Stimulated activated naive CD8-positive, alpha-beta T cell treated with anti-CD3 and anti-CD28 coated beads, Interleukin-15, Interleukin-2, amounts not matched to agents 100 ng/mL and 50 ng/mL, for 24 hours (primary cell): Measurements from ENCODE around the gene PIAS1.
A peak's percentile ranks its signal among the peaks of the same experiment; 100 is the strongest.
"Not testable (repeated sequence)": the region's sequence is repeated elsewhere in the genome, so short reads cannot be mapped to it uniquely, and the experiment has no call there.

Source experiments
- H3K27ac Mint-ChIP-seq: one replicate; pipeline ENCODE4 v1.8.0; 2021; ENCODE audit warnings: mild to moderate bottlenecking, mixed read lengths
- H3K27me3 Mint-ChIP-seq: one replicate; pipeline ENCODE4 v1.8.0; 2021; ENCODE audit warnings: mixed read lengths
- H3K36me3 Mint-ChIP-seq: one replicate; pipeline ENCODE4 v1.8.0; 2021; ENCODE audit warnings: low read depth, mixed read lengths
- H3K4me1 Mint-ChIP-seq: one replicate; pipeline ENCODE4 v1.8.0; 2021; ENCODE audit warnings: low read depth, mixed read lengths
- H3K4me3 Mint-ChIP-seq: one replicate; pipeline ENCODE4 v1.8.0; 2021; ENCODE audit warnings: mild to moderate bottlenecking, mixed read lengths
- H3K9me3 Mint-ChIP-seq: one replicate; pipeline ENCODE4 v1.8.0; 2021; ENCODE audit warnings: mixed read lengths

PIAS1 gene

GRCh38 chr15:68051907-68052306, 2.2 kb upstream of the PIAS1 start:
- H3K27ac Mint-ChIP-seq, result no peak overlapping the region
- H3K36me3 Mint-ChIP-seq, result no peaks in the 10 kb centered on the region
- no peak overlapping the region for H3K4me3 Mint-ChIP-seq

GRCh38 chr15:68052431-68052830, 1.7 kb upstream of the PIAS1 start:
- peak overlapping the region; percentile 94 for H3K4me3 Mint-ChIP-seq
- H3K4me1 Mint-ChIP-seq, result peaks cover 40% of the 10 kb centered on the region

More at GRCh38 chr15:68051907-68052306, 2.2 kb upstream of the PIAS1 start:
- Mint-ChIP-seq H3K27me3 (peaks cover 31% of the 10 kb centered on the region), H3K9me3 (no peaks in the 10 kb centered on the region), H3K4me1 (peaks cover 34% of the 10 kb centered on the region)

DNA sequence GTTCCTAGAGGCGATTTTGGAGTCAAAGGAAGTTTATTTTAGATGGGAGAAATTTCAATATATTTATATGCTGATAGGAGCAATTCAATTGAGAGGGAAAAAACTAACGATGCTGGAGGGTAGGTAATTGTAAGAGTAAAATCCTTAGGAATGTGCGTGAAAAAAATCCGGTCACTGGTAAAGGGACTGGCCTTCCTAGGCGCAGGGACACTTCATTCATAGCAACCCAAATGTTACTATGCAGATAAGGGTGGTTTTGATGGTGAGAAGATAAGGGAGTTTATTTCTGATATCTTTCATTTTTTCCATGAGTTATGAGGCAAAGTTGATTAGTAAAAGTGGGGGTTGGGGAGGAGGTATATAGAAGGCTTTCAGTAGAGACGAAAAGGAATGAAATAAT, 1.1 kb upstream of the PIAS1 start:
- peak overlapping the region; percentile 94 for H3K4me3 Mint-ChIP-seq
- H3K9me3 Mint-ChIP-seq, result no peaks in the 10 kb centered on the region
- H3K27me3 Mint-ChIP-seq, result peaks cover 25% of the 10 kb centered on the region
- no peaks in the 10 kb centered on the region for H3K36me3 Mint-ChIP-seq
- H3K4me1 Mint-ChIP-seq, result peaks cover 45% of the 10 kb centered on the region
- peak overlapping the region; percentile 28 for H3K27ac Mint-ChIP-seq

More at GRCh38 chr15:68052431-68052830, 1.7 kb upstream of the PIAS1 start:
- H3K9me3 Mint-ChIP-seq, result no peaks in the 10 kb centered on the region
- H3K36me3 Mint-ChIP-seq, result no peaks in the 10 kb centered on the region
- peak overlapping the region; percentile 28 for H3K27ac Mint-ChIP-seq
- H3K27me3 Mint-ChIP-seq, result peaks cover 31% of the 10 kb centered on the region

- peaks cover 8% of the 10 kb centered on the region for H3K36me3 Mint-ChIP-seq
- peaks cover 59% of the 10 kb centered on the region for H3K4me1 Mint-ChIP-seq
- H3K27me3 Mint-ChIP-seq, result peaks cover 17% of the 10 kb centered on the region
- peak overlapping the region; percentile 94 for H3K4me3 Mint-ChIP-seq
- no peaks in the 10 kb centered on the region for H3K9me3 Mint-ChIP-seq
- peak overlapping the region; percentile 90 for H3K27ac Mint-ChIP-seq
Observed at GRCh38 chr15:68054628-68055223, 611 bp downstream of the PIAS1 start.

DNA sequence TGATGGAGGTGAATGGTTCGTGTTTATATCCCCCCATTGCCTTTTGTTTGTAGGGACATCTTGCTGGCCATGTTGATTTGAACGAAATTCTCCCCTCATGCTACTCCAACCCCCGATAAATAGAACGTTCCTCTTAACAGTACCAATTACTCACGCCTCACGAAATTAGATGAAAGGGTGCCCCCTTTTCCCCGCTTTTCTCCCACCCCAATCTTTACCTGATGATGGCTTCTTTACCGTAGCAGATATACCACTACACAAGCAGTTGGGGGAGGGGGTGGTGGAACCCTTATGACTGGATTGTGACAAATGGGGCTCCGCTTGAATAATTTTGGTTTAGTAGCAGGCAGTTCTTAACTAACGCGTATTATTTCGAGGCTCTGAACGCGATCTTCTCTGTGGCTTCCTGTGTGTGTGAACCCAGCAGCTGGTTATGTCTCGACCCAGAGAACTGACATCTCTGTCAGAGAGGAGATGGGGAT, 1.1 kb downstream of the PIAS1 start:
- Mint-ChIP-seq H3K4me1 (peaks cover 64% of the 10 kb centered on the region), H3K27me3 (peaks cover 17% of the 10 kb centered on the region)

DNA sequence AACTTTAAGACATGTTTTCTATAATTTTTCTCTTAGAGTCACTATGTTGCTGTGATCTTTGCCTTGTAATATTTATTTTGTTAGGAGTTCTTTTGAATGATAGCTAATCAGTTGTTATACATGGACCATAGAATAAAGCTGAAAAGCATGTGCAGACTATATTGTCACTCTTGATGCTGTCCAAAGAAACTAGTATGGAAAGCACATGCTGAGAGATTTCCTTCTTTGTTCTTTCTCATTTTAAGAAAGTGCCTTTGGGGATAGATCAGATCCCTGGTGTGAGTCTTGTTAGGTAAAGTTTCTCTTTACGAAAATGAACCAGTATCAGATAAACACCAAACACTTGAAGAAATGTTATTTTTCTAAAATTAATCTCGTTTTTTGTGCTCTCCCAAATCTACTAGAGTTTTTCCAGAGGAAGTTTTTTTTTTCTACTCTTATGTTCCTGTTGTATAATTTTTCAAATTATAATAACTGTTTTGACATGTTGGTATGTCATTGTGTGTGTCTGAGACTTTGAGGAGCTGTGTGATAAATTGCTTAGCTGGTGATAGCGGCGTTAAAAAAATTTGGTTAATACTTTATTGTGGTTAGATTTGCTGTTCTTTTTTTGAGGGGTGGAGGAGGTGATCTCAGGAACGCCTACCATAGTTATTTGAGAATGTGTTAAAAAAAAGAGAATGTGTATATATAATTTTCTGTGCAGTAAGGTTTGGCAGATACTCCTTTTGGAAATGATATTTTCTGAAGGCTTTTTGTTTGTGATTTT, 2.2 kb downstream of the PIAS1 start:
- peak overlapping the region; percentile 94 for H3K4me3 Mint-ChIP-seq
- peaks cover 14% of the 10 kb centered on the region for H3K36me3 Mint-ChIP-seq
- peaks cover 15% of the 10 kb centered on the region for H3K27me3 Mint-ChIP-seq
- H3K27ac Mint-ChIP-seq, result no peak overlapping the region
- peaks cover 72% of the 10 kb centered on the region for H3K4me1 Mint-ChIP-seq
- no peaks in the 10 kb centered on the region for H3K9me3 Mint-ChIP-seq

More for the DNA sequence above, 1.1 kb downstream of the PIAS1 start:
- Mint-ChIP-seq H3K4me3 (peak overlapping the region; percentile 94), H3K36me3 (peaks cover 12% of the 10 kb centered on the region), H3K9me3 (no peaks in the 10 kb centered on the region), H3K27ac (peak overlapping the region; percentile 90)

DNA sequence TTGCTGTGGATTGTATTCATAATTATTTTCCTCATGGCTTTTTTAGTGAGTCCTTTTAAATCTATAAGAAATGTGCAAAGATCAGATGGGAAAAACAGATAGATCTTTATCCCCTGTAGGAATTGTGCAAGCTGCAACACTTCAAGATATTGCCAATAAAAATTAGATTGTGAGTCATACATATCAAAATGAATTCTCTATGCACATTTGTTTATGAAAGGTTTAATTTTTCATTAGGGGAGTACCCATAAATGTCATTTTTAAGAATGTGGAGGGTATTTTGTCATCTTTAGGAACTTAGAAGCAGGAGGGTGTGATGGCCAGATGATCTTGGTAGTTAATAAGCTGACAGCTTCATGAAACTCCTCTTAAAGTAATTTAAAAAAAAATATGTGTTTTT, 2.9 kb downstream of the PIAS1 start:
- Mint-ChIP-seq H3K4me1 (peaks cover 79% of the 10 kb centered on the region), H3K4me3 (peak overlapping the region; percentile 35), H3K36me3 (peaks cover 21% of the 10 kb centered on the region), H3K9me3 (no peaks in the 10 kb centered on the region), H3K27ac (no peak overlapping the region), H3K27me3 (peaks cover 8% of the 10 kb centered on the region)

DNA sequence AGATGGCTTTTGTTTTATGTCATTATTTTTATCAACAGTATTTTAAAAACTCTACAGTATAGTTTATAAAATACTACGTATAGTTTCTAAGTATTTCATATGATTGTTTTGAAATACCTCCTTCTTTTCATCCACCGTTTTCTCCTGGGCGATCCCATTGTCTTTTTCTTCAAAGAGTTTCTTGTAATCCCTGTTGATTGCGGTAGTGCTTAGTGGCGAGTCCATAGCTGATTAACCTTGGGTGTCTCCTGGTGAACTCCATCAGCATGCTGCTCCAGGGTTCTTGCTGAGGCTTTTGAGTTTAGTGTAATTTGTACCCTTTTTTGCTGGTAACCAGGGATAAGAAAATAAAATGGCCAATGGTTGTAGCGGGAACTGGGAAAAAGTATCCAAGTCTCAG, 3.6 kb downstream of the PIAS1 start:
- peaks cover 80% of the 10 kb centered on the region for H3K4me1 Mint-ChIP-seq
- no peaks in the 10 kb centered on the region for H3K9me3 Mint-ChIP-seq
- no peak overlapping the region for H3K4me3 Mint-ChIP-seq
- no peak overlapping the region for H3K27ac Mint-ChIP-seq
- H3K27me3 Mint-ChIP-seq, result peaks cover 2% of the 10 kb centered on the region
- peaks cover 21% of the 10 kb centered on the region for H3K36me3 Mint-ChIP-seq

DNA sequence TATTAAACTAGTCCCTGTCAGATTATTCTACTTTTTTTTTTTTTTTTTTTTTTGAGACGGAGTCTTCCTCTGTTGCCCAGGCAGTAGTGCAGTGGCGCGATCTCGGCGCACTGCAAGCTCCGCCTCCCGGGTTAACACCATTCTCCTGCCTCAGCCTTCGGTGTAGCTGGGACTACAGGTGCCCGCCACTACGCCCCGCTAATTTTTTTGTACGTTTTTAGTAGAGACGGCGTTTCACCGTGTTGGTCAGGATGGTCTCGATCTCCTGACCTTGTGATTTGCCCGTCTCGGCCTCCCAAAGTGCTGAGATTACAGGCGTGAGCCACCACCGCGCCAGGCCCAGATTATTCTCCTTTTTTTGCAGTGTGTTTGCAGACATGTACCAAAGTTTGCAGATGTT, 4.9 kb downstream of the PIAS1 start:
- not testable (repeated sequence) for H3K27ac Mint-ChIP-seq, H3K27me3 Mint-ChIP-seq, H3K4me3 Mint-ChIP-seq, H3K9me3 Mint-ChIP-seq
- Mint-ChIP-seq H3K36me3 (peaks cover 21% of the 10 kb centered on the region), H3K4me1 (peaks cover 78% of the 10 kb centered on the region)

- H3K9me3 Mint-ChIP-seq, result no peaks in the 10 kb centered on the region
- no peak overlapping the region for H3K27ac Mint-ChIP-seq
- H3K27me3 Mint-ChIP-seq, result no peaks in the 10 kb centered on the region
- H3K36me3 Mint-ChIP-seq, result peaks cover 21% of the 10 kb centered on the region
- H3K4me3 Mint-ChIP-seq, result no peak overlapping the region
- peaks cover 83% of the 10 kb centered on the region for H3K4me1 Mint-ChIP-seq
Observed at GRCh38 chr15:68059630-68060029, 5.5 kb downstream of the PIAS1 start.

DNA sequence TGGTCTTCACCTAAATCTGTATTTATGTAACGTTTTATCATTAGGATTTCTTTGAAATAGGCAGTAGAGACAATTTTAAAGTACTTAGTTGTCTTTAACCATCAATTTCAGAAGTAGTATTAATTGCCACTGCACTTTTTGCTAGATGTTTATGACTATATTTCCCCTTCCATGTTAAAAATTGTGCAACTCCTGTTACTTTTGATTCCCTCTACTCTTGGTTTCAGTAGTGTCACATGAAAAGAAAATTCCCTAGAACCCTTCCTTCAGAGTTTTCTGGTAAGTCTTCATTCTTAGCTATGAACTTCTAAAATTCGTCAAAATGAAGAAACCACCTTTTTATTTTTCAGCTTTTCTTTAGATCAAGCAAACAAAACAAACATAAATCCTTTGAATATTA, 7.1 kb downstream of the PIAS1 start:
- H3K4me3 Mint-ChIP-seq, result no peak overlapping the region
- H3K27ac Mint-ChIP-seq, result no peak overlapping the region
- no peaks in the 10 kb centered on the region for H3K27me3 Mint-ChIP-seq
- peaks cover 23% of the 10 kb centered on the region for H3K36me3 Mint-ChIP-seq
- H3K4me1 Mint-ChIP-seq, result peaks cover 74% of the 10 kb centered on the region
- no peaks in the 10 kb centered on the region for H3K9me3 Mint-ChIP-seq

- no peak overlapping the region for H3K4me3 Mint-ChIP-seq
- H3K36me3 Mint-ChIP-seq, result peaks cover 27% of the 10 kb centered on the region
- H3K27me3 Mint-ChIP-seq, result no peaks in the 10 kb centered on the region
- no peak overlapping the region for H3K27ac Mint-ChIP-seq
- no peaks in the 10 kb centered on the region for H3K9me3 Mint-ChIP-seq
- peaks cover 74% of the 10 kb centered on the region for H3K4me1 Mint-ChIP-seq
Observed at GRCh38 chr15:68061602-68062001, 7.5 kb downstream of the PIAS1 start.

GRCh38 chr15:68062214-68062613, 8.1 kb downstream of the PIAS1 start:
- Mint-ChIP-seq H3K4me3 (no peak overlapping the region), H3K27ac (peak overlapping the region; percentile 23), H3K27me3 (no peaks in the 10 kb centered on the region), H3K4me1 (peaks cover 72% of the 10 kb centered on the region), H3K9me3 (no peaks in the 10 kb centered on the region), H3K36me3 (peaks cover 31% of the 10 kb centered on the region)

GRCh38 chr15:68062946-68063465, 8.9 kb downstream of the PIAS1 start:
- Mint-ChIP-seq H3K4me3 (no peak overlapping the region), H3K4me1 (peaks cover 64% of the 10 kb centered on the region), H3K27ac (no peak overlapping the region), H3K9me3 (no peaks in the 10 kb centered on the region), H3K36me3 (peaks cover 31% of the 10 kb centered on the region), H3K27me3 (no peaks in the 10 kb centered on the region)

GRCh38 chr15:68063606-68064005, 9.5 kb downstream of the PIAS1 start:
- H3K36me3 Mint-ChIP-seq, result peaks cover 31% of the 10 kb centered on the region
- H3K4me3 Mint-ChIP-seq, result no peak overlapping the region
- H3K27ac Mint-ChIP-seq, result no peak overlapping the region
- H3K9me3 Mint-ChIP-seq, result no peaks in the 10 kb centered on the region
- H3K4me1 Mint-ChIP-seq, result peaks cover 61% of the 10 kb centered on the region
- H3K27me3 Mint-ChIP-seq, result no peaks in the 10 kb centered on the region
